Adrenal gland (tissue), 12 donors: ENCODE measurements around the gene ADH1C. TPM values are rescaled to one million over a fixed set of nuclear protein-coding genes. Genes with fewer than 3 reads are reported as not detected.

Source experiments
- DNase-seq, 7 donors: peaks; one replicate each; pipeline ENCODE4 v3.0.0-alpha.2; 2019 to 2020
- H3K27ac ChIP-seq, 5 donors: fragments of 200-600 bp; sonication (generic) in 4 of 5; 1 replicate in 3 of 5; 2 replicates in 2 of 5; pipeline versions ENCODE4 v1.5.1 to v1.8.0; 2016 to 2020; ENCODE audit warnings: mild to moderate bottlenecking in 1 of 5
- H3K27me3 ChIP-seq: fragments of 200-600 bp; 2 replicates; pipeline ENCODE4 v1.8.0; 2021
- H3K36me3 ChIP-seq, 2 donors: fragments of 200-600 bp; replicated peaks in 1 of 2; 1 replicate in 1 of 2; 2 replicates in 1 of 2; pipeline versions ENCODE4 v1.5.1 to v1.8.0; 2018 to 2022
- H3K4me1 ChIP-seq, 2 donors: fragments of 200-600 bp; replicated peaks in 1 of 2; 1 replicate in 1 of 2; 2 replicates in 1 of 2; pipeline versions ENCODE4 v1.5.1 to v1.8.0; 2018 to 2021
- H3K4me3 ChIP-seq, 4 donors: fragments of 200-600 bp; sonication (generic) in 3 of 4; one replicate each; pipeline ENCODE4 v1.5.1; 2016 to 2018
- H3K9me3 ChIP-seq, 3 donors: fragments of 200-600 bp; sonication (generic) in 1 of 3; replicated peaks in 1 of 3; 1 replicate in 2 of 3; 2 replicates in 1 of 3; pipeline versions ENCODE4 v1.5.1 to v1.8.0; 2016 to 2021
- POLR2A ChIP-seq, 2 donors: fragments of 450-650 bp; IDR thresholded peaks; one replicate each; pipeline ENCODE4 v1.6.1; 2017; ENCODE audit warnings: antibody characterized with exemption in 2 of 2, mild to moderate bottlenecking in 2 of 2, moderate library complexity in 1 of 2
- WGBS, 4 donors: extraction: QIAGEN DNeasy Blood & Tissue Kit in 2 of 4; methylation state at CpG; one replicate each; pipeline versions ENCODE4 v1.1.5 to v1.1.7; 2013 to 2017; 5-methylcytosine and 5-hydroxymethylcytosine counted together
- intact Hi-C, 2 donors: fragments of 100-400 bp; cut with DNase I; formaldehyde crosslinking; loops; one replicate each; pipeline versions ENCODE4 v1.14.1 to v1.15.0; 2022 to 2023
- polyA plus RNA-seq, 3 donors: library from polyadenylated mRNA; stranded (reverse); fragments of 200-250 nt in 2 of 3; fragments of 350-450 nt in 1 of 3; fragmentation: Illumina TruSeq in 1 of 3; extraction: RNeasy Lipid Tissue Mini Kit (QIAGEN cat#74804) in 1 of 3; gene quantifications; one replicate each; pipeline ENCODE4 v1.2.3, GENCODE V29; 2013 to 2014
- total RNA-seq, 9 donors: library from RNA; depleted of rRNA in 4 of 9; stranded (reverse); fragments of >200 nt in 4 of 9; fragments of 120-200 nt in 1 of 9; fragmentation: NEBNext Ultra II Directional in 1 of 9; extraction: Animal tissue kit (Norgen Biotek cat#: 25700) in 1 of 9; gene quantifications; one replicate each; pipeline versions ENCODE4 v1.1.0 to v1.2.4, GENCODE V29; 2013 to 2023
- TF ChIP-seq, protein P1 (sequence below), 6 experiments: fragments of 450-650 bp in 4 of 6; fragments of 200-600 bp in 2 of 6; sonication (generic) in 1 of 6; IDR thresholded peaks; 1 replicate in 5 of 6; 2 replicates in 1 of 6; pipeline versions ENCODE4 v1.5.1 to v1.8.0; 2016 to 2021; ENCODE audit warnings: antibody characterized with exemption in 6 of 6, mild to moderate bottlenecking in 2 of 6, moderate library complexity in 1 of 6
- donor health status: healthy with polysubstance abuse.
- donor health status: Bipolar disorder and iron deficiency.
- donor health status: DM: yes; HTN: yes; CAD: no.
- donor health status: DM: no; HTN: no; CAD: no.
- donor health status: DM: no; HTN: no; CAD: no.
- donor health status: DM: yes; HTN: yes; CAD: no.

ADH1C gene
- total and polyA plus RNA-seq, 12 donors = 0.32 to 3.6 (median 1.3) TPM

DNA sequence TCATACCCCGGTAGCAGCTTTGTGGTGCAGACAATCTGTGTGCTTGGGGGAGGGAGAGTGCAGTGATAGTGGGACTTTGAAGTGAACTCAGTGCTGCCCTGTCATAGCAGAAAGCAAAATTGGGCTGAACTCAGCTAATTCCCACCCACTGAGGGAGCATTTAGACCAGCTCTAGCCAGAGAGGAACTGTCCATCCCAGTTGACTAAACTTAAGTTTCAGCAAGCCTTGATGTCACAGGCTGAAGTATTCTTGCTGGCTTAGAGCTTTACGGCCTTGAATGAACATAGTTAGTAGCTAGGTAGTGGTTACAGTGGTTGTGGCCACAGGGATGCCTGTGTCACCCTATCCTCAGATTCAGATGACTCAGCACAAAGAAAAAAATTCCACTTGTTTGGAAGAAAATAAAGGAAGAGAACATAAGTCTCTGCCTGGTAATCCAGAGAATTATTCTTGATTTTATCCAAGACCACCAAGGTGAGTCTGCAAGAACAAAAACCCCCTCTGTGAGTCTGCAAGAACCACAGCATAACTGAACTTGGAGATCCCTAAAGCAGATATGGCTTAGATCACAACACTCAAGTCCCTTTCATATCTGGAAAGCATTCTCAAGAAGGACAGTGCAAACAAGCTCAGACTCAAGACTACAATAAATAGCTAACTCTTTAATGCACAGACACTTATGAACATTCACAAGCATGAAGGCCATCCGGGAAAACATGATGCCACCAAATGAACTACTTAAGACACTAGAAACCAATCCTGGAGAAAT, 43.2 kb upstream of the ADH1C start:
- WGBS, 4 donors = 48 to 65% (median 62%) methylated on average over 3 of the region's 3 CpGs
- intact Hi-C loops = no loop called here
- peak overlapping the region in 2 of 5 donors; percentile 54 to 61 for H3K27ac ChIP-seq
- no peak for TF ChIP-seq POLR2A (IDR thresholded peaks at IDR 0.05)
- TF ChIP-seq, protein P1, sequence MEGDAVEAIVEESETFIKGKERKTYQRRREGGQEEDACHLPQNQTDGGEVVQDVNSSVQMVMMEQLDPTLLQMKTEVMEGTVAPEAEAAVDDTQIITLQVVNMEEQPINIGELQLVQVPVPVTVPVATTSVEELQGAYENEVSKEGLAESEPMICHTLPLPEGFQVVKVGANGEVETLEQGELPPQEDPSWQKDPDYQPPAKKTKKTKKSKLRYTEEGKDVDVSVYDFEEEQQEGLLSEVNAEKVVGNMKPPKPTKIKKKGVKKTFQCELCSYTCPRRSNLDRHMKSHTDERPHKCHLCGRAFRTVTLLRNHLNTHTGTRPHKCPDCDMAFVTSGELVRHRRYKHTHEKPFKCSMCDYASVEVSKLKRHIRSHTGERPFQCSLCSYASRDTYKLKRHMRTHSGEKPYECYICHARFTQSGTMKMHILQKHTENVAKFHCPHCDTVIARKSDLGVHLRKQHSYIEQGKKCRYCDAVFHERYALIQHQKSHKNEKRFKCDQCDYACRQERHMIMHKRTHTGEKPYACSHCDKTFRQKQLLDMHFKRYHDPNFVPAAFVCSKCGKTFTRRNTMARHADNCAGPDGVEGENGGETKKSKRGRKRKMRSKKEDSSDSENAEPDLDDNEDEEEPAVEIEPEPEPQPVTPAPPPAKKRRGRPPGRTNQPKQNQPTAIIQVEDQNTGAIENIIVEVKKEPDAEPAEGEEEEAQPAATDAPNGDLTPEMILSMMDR (IDR thresholded peaks at IDR 0.05) = no peak
- H3K9me3 ChIP-seq = peaks cover 0 to 9% (median 0%) of the 10 kb centered on the region in 3 donors
- DNase-seq = no peak
- H3K27me3 ChIP-seq = no peaks in the 10 kb centered on the region
- no peak overlapping the region for H3K4me3 ChIP-seq
- no peaks in the 10 kb centered on the region for H3K4me1 ChIP-seq
- no peaks in the 10 kb centered on the region for H3K36me3 ChIP-seq

DNA sequence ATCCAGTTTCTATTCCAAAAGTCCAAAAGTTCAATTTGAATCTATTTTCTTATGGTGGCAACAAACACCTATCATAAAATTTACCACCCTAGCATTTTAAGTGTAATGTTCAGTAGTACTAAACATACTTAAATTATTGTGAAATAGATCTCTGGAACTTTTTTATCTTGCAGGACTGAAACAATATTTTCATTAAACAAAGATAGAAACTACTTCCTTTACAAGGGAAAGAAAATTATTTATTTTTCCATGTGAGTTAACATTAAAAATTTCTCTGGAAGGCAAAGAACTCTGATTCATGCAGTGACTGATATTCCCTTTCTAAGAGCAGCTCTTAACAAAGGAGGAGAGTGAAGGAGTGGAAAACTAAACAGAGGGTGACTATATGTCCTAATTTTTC, 42.4 kb upstream of the ADH1C start:
- Histone ChIP-seq H3K4me3 (no peak overlapping the region), H3K36me3 (no peaks in the 10 kb centered on the region), H3K4me1 (no peaks in the 10 kb centered on the region), H3K9me3 (peaks cover 0 to 9% (median 0%) of the 10 kb centered on the region in 3 donors), H3K27me3 (no peaks in the 10 kb centered on the region), H3K27ac (peak overlapping the region in 2 of 5 donors; percentile 54 to 61)
- intact Hi-C loops = no loop called here
- no peak for DNase-seq
- TF ChIP-seq POLR2A (IDR thresholded peaks at IDR 0.05) = no peak
- TF ChIP-seq, protein P1 (IDR thresholded peaks at IDR 0.05) = no peak

DNA sequence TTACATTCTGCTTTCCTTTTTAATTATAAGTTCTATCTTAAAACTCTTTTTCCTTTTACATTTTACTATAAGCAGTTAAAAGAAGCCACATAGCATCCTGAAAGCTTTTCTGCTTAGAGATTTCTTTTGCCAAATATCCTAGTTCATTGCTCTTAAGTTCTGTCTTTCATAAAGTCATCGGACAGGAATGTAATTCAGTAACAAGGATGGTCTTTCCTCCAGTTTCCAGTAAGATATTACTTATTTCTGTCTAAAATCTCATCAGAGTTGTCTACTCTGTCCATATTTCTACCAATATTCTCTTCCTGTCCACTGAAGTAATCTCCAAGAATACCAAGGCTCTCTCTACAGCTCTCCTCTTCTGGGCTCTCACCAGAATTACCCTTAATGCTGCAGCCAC, 37.5 kb upstream of the ADH1C start:
- H3K27me3 ChIP-seq = no peaks in the 10 kb centered on the region
- no peak overlapping the region for H3K4me3 ChIP-seq
- H3K27ac ChIP-seq = peak overlapping the region in 1 of 5 donors; percentile 15
- no peaks in the 10 kb centered on the region for H3K36me3 ChIP-seq
- TF ChIP-seq, protein P1 (IDR thresholded peaks at IDR 0.05) = no peak
- no peak for TF ChIP-seq POLR2A (IDR thresholded peaks at IDR 0.05)
- intact Hi-C loops = no loop called here
- 71 to 81% (median 74%) methylated on average over 1 of the region's 1 CpG for WGBS, 4 donors
- no peak for DNase-seq
- H3K9me3 ChIP-seq = peaks cover 0 to 6% (median 0%) of the 10 kb centered on the region in 3 donors
- no peaks in the 10 kb centered on the region for H3K4me1 ChIP-seq

DNA sequence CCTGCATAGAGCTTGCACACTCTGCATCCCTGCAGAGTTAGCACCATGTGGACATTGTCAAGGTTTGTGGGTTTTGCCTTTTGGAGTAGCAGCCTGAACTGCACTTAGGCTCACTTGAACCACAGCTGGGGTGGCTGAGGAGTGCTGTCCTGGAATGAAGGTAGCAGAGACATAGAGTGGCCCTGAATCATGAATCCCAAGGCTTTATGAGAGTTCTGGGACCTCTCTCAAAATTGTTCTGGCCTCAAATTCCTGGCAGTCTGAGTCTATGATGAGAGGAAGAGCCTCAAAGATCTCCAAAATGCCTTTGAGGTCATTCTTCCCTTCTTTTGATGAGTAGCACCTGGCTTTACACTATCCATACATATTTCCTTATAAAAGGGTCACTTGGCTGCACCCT, 37.1 kb upstream of the ADH1C start:
- H3K4me1 ChIP-seq = no peaks in the 10 kb centered on the region
- peaks cover 0 to 6% (median 0%) of the 10 kb centered on the region in 3 donors for H3K9me3 ChIP-seq
- no peaks in the 10 kb centered on the region for H3K36me3 ChIP-seq
- TF ChIP-seq, protein P1 (IDR thresholded peaks at IDR 0.05) = no peak
- intact Hi-C loops = no loop called here
- DNase-seq = no peak
- H3K27ac ChIP-seq = peak overlapping the region in 1 of 5 donors; percentile 63
- no peaks in the 10 kb centered on the region for H3K27me3 ChIP-seq
- no peak overlapping the region for H3K4me3 ChIP-seq
